Osteoblast (primary cell): ENCODE data around the gene PRSS3. TPM values are rescaled to one million over a fixed set of nuclear protein-coding genes. Genes with fewer than 3 reads are reported as not detected.
"Not testable (repeated sequence)": the region's sequence is repeated elsewhere in the genome, so short reads cannot be mapped to it uniquely, and the experiment has no call there.

Experiments
- DNase-seq: peaks from one replicate; pipeline ENCODE4 v3.0.0; 2011; ENCODE audit warnings: low spot score, mixed read lengths; ENCODE audit not compliant: insufficient read length; ENCODE audit errors: missing footprints
- H2AFZ ChIP-seq: 2 replicates; pipeline ENCODE4 v1.6.0; 2011; ENCODE audit warnings: mild to moderate bottlenecking, low read length
- H3K27ac ChIP-seq: 2 replicates; pipeline ENCODE4 v1.5.1; 2011; ENCODE audit warnings: mild to moderate bottlenecking, low read depth, low read length, moderate library complexity
- H3K27me3 ChIP-seq: 2 replicates; pipeline ENCODE4 v1.6.0; 2012; ENCODE audit warnings: mild to moderate bottlenecking, control low read depth, inconsistent platforms, low read length, moderate library complexity; ENCODE audit not compliant: insufficient read depth
- H3K36me3 ChIP-seq: 2 replicates; pipeline ENCODE4 v1.5.1; 2011; ENCODE audit warnings: mild to moderate bottlenecking, low read length, control low read depth, moderate library complexity; ENCODE audit not compliant: insufficient read depth
- H3K4me1 ChIP-seq: 2 replicates; pipeline ENCODE4 v1.5.1; 2011; ENCODE audit warnings: mild to moderate bottlenecking, low read length, control low read depth, moderate library complexity; ENCODE audit not compliant: insufficient read depth
- H3K4me2 ChIP-seq: 2 replicates; pipeline ENCODE4 v1.6.0; 2011; ENCODE audit warnings: mild to moderate bottlenecking, low read length; ENCODE audit not compliant: insufficient read depth
- H3K4me3 ChIP-seq: fragments of 200-600 bp; sonication (generic); 3 replicates; pipeline ENCODE4 v1.5.1; 2012; ENCODE audit warnings: mild to moderate bottlenecking, low read length, inconsistent platforms; ENCODE audit not compliant: insufficient read depth
- H3K79me2 ChIP-seq: 2 replicates; pipeline ENCODE4 v1.6.0; 2012; ENCODE audit warnings: mild to moderate bottlenecking, low read length, control low read depth, inconsistent platforms; ENCODE audit not compliant: insufficient read depth
- H3K9me3 ChIP-seq: 2 replicates; pipeline ENCODE4 v1.5.1; 2011; ENCODE audit warnings: low read depth, low read length, control low read depth
- H4K20me1 ChIP-seq: 2 replicates; pipeline ENCODE4 v1.6.0; 2012; ENCODE audit warnings: mild to moderate bottlenecking, low read length, control low read depth; ENCODE audit not compliant: insufficient read depth
- CTCF ChIP-seq: IDR thresholded peaks from 2 replicates; pipeline ENCODE4 v1.5.1; 2011; ENCODE audit warnings: mild to moderate bottlenecking, low read depth, low read length, moderate library complexity; ENCODE audit errors: extremely low read depth
- total RNA-seq: library from RNA; depleted of rRNA; stranded (reverse); fragments of >200 nt; gene quantifications from 2 replicates; pipeline ENCODE4 v1.2.3, GENCODE V29; 2012

PRSS3 gene
- total RNA-seq, 1 donor: 2.2 TPM

- Histone ChIP-seq H4K20me1 (no peaks in the 10 kb centered on the region), H3K36me3 (no peaks in the 10 kb centered on the region), H3K27me3 (peaks cover 30% of the 10 kb centered on the region), H3K4me3 (peak overlapping the region; percentile 72), H2AFZ (peak overlapping the region; percentile 86), H3K4me1 (peaks cover 6% of the 10 kb centered on the region), H3K27ac (no peak overlapping the region), H3K79me2 (no peaks in the 10 kb centered on the region), H3K9me3 (no peaks in the 10 kb centered on the region), H3K4me2 (peak overlapping the region; percentile 87)
- DNase-seq: peak; percentile 56
- TF ChIP-seq CTCF: no peak
Measured at GRCh38 chr9:33750839-33751339, 44.5 kb upstream of the PRSS3 start.

- H2AFZ ChIP-seq: peak overlapping the region; percentile 86
- no peaks in the 10 kb centered on the region for H4K20me1 ChIP-seq
- peaks cover 30% of the 10 kb centered on the region for H3K27me3 ChIP-seq
- no peaks in the 10 kb centered on the region for H3K36me3 ChIP-seq
- no peak overlapping the region for H3K27ac ChIP-seq
- no peaks in the 10 kb centered on the region for H3K79me2 ChIP-seq
- peaks cover 6% of the 10 kb centered on the region for H3K4me1 ChIP-seq
- no peak for TF ChIP-seq CTCF
- no peaks in the 10 kb centered on the region for H3K9me3 ChIP-seq
- no peak for DNase-seq
- peak overlapping the region; percentile 87 for H3K4me2 ChIP-seq
- peak overlapping the region; percentile 72 for H3K4me3 ChIP-seq
Measured at GRCh38 chr9:33751536-33752129, 43.7 kb upstream of the PRSS3 start.

GRCh38 chr9:33752130-33752637, 43.2 kb upstream of the PRSS3 start:
- H3K27ac ChIP-seq: no peak overlapping the region
- no peak overlapping the region for H3K4me2 ChIP-seq
- peaks cover 30% of the 10 kb centered on the region for H3K27me3 ChIP-seq
- H3K79me2 ChIP-seq: no peaks in the 10 kb centered on the region
- no peak overlapping the region for H3K4me3 ChIP-seq
- H2AFZ ChIP-seq: no peak overlapping the region
- TF ChIP-seq CTCF: no peak
- H4K20me1 ChIP-seq: no peaks in the 10 kb centered on the region
- DNase-seq: no peak
- no peaks in the 10 kb centered on the region for H3K36me3 ChIP-seq
- no peaks in the 10 kb centered on the region for H3K9me3 ChIP-seq
- H3K4me1 ChIP-seq: peaks cover 6% of the 10 kb centered on the region

- not testable (repeated sequence) for H3K4me3 ChIP-seq, H3K36me3 ChIP-seq, H3K4me1 ChIP-seq, H2AFZ ChIP-seq, H3K79me2 ChIP-seq, H3K4me2 ChIP-seq, H3K9me3 ChIP-seq, DNase-seq, H4K20me1 ChIP-seq, H3K27ac ChIP-seq
- H3K27me3 ChIP-seq: peaks cover 30% of the 10 kb centered on the region
Measured at GRCh38 chr9:33752789-33753188, 42.6 kb upstream of the PRSS3 start.

GRCh38 chr9:33759648-33760047, 35.7 kb upstream of the PRSS3 start:
- H3K79me2 ChIP-seq: not testable (repeated sequence)

More at GRCh38 chr9:33759648-33760047, 35.7 kb upstream of the PRSS3 start:
- not testable (repeated sequence) for H3K27ac ChIP-seq, H3K27me3 ChIP-seq, H4K20me1 ChIP-seq, H3K4me3 ChIP-seq, H3K36me3 ChIP-seq, H2AFZ ChIP-seq, H3K4me2 ChIP-seq, H3K9me3 ChIP-seq, H3K4me1 ChIP-seq
- peak; percentile 54 for DNase-seq
